SK-N-SH treated with all-trans-retinoic acid at 6 μM for 48 hours (cell line): Measurements from ENCODE around the gene CNN2.

ENCODE experiments used
- BACH2 ChIP-seq: fragments of 250-450 bp; sonication (Bioruptor Pico); IDR thresholded peaks from 2 replicates; pipeline ENCODE4 v1.9.0; 2021; ENCODE audit warnings: mild to moderate bottlenecking, borderline replicate concordance
- OSR1 ChIP-seq: fragments of 250-450 bp; sonication (Bioruptor Pico); IDR thresholded peaks from 2 replicates; pipeline ENCODE4 v1.8.0; 2022; ENCODE audit warnings: moderate library complexity, mild to moderate bottlenecking, inconsistent platforms
- SNAI2 ChIP-seq: fragments of 250-450 bp; sonication (Bioruptor Pico); IDR thresholded peaks from 2 replicates; pipeline ENCODE4 v1.5.0; 2020; ENCODE audit warnings: mild to moderate bottlenecking, moderate library complexity

- no peak for TF ChIP-seq SNAI2 (CRISPR knock-in tag)
- TF ChIP-seq BACH2, result no peak
- TF ChIP-seq OSR1 (CRISPR knock-in tag), result no peak
Measured at GRCh38 chr19:1000591-1001537, 25.5 kb upstream of the CNN2 start.
